Mononuclear cell (primary cell): ENCODE data around the gene IQCK. TPM values are rescaled to one million over a fixed set of nuclear protein-coding genes. Genes with fewer than 3 reads are reported as not detected.

Source experiments
- H3K27me3 ChIP-seq: 2 replicates; pipeline ENCODE4 v1.6.0; 2011; ENCODE audit warnings: low read length, control low read depth; ENCODE audit not compliant: insufficient read depth
- H3K4me1 ChIP-seq: 2 replicates; pipeline ENCODE4 v1.5.1; 2011; ENCODE audit warnings: mild to moderate bottlenecking, low read length, control low read depth; ENCODE audit not compliant: insufficient read depth
- H3K4me3 ChIP-seq: 2 replicates; pipeline ENCODE4 v1.5.1; 2011; ENCODE audit warnings: mild to moderate bottlenecking, low read length, moderate library complexity
- H3K9me3 ChIP-seq: 2 replicates; pipeline ENCODE4 v1.5.1; 2011; ENCODE audit warnings: low read depth, mild to moderate bottlenecking, control low read depth, low read length
- total RNA-seq: library from RNA; depleted of rRNA; stranded (reverse); fragments of >200 nt; gene quantifications from one replicate; pipeline ENCODE4 v1.2.3, GENCODE V29; 2012

The IQCK gene
- total RNA-seq, 1 donor: 1.9 TPM

DNA sequence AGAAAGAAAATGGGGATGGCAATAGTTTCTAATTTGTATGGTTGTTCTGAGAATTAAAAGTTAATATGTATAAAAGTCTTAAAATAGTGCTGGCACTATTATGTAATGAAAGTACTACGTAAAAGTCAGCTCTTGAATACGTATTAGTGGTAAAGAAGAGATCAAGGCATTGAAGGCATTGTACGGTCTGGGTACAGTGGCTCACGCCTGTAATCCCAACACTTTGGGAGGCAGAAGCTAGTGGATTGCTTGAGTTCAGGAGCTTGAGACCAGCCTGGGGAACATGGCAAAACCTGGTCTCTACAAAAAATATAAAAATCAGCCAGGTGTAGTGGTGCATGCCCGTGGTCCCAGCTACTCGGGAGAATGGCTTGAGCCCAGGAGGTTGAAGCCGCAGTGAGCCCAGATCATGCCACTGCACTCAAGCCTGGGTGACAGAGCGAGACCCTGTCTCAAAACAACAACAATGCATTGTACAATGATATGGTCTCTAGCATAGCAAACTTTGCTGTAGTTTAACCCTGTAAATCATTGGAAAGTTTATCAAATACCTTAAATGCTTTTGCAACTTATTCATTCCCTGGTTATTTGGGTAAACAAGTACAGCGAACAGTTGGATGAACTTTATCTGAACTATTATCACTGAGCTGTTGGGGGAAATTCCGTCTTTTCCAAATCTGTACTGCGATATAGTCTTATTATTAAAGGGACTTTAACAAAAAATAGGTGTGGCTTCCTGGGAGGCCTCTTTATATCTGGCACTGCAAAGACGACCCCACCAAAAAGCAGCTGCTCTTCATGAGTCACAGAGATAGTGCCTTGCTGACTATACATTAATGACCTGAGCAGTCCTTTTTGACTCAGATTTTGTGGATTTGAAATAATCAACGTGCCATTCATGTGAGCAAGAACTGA, 93.0 kb downstream of the IQCK start:
- Histone ChIP-seq H3K4me1 (peaks cover 3% of the 10 kb centered on the region), H3K27me3 (no peaks in the 10 kb centered on the region), H3K4me3 (no peak overlapping the region), H3K9me3 (no peaks in the 10 kb centered on the region)

DNA sequence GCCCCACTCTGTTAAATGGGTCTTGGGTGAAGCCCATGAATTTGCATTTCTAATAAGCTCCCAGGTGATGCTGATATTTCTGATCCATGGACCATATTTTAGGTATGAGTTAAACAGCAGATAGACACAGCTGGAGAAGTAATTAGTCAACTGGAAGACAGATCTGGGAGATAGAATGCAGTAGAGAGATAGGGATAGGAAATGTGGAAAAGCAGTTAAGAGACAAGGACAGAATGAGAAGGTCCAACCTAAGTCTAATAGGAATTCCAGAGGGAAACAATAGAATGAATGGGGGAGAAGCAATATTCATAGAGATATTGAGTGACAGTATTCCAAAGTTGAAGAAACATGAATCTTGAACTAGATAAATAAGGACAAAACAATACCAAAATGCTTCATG, 94.9 kb downstream of the IQCK start:
- no peak overlapping the region for H3K4me3 ChIP-seq
- H3K9me3 ChIP-seq: no peaks in the 10 kb centered on the region
- peaks cover 3% of the 10 kb centered on the region for H3K4me1 ChIP-seq
- H3K27me3 ChIP-seq: no peaks in the 10 kb centered on the region

DNA sequence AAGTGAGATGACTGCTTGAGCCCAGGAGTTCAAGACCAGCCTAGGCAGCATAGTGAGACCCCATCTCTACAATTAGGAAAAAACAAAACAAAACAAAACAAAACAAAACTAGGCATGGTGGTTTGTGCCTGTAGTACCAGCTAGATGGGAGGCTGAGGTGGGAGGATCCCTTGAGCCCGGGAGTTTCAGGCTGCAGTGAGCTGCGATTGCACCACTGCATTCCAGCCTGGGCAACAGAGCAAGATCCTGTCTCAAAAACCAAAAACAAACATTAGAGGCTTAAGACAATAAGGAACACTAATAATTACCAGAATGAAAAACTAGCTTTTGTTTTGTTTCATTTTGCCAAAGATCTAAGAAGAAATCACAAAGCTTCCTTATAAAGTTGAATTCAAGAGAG, 97.3 kb downstream of the IQCK start:
- no peak overlapping the region for H3K4me3 ChIP-seq
- no peaks in the 10 kb centered on the region for H3K27me3 ChIP-seq
- H3K4me1 ChIP-seq: no peaks in the 10 kb centered on the region
- no peaks in the 10 kb centered on the region for H3K9me3 ChIP-seq

DNA sequence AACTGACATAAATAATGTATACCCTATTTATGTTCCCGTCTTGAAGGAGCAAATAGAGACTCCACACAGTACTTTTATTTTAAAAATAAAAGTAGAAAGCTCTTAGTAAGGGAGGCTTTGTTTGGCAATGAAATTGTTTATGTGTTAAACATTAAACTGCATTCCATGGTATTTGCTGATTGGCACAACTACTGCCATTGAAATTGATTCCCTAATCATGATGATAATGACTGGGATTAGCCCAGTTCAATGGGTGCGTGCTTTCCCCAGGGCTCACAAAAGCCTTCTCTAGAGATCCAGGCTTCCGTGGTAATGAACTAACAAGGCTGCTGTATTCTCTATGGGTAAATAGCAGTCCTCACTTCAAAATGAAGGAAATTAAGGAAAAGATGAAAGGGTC, 99.1 kb downstream of the IQCK start:
- Histone ChIP-seq H3K9me3 (no peaks in the 10 kb centered on the region), H3K4me3 (no peak overlapping the region), H3K4me1 (no peaks in the 10 kb centered on the region), H3K27me3 (no peaks in the 10 kb centered on the region)

DNA sequence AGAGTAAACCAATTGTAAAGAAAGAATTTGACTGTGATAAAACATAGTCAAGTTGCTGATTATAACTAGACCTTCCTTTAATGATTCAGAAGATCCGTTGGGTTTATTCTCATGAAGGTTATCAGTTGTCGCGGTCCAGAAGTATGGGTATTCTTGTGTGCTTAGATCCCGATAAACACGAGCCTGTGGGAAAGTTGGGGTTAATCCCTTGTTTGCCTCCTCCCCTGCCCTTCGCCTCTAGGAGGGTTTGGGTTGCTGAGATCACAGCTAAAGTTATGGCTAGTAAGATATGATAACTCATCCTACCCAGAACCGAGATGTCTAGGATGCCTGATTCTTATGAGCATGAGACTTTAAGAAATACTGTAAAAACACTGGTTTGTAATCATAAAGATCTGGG, 99.8 kb downstream of the IQCK start:
- H3K4me1 ChIP-seq: no peaks in the 10 kb centered on the region
- no peaks in the 10 kb centered on the region for H3K27me3 ChIP-seq
- no peak overlapping the region for H3K4me3 ChIP-seq
- H3K9me3 ChIP-seq: no peaks in the 10 kb centered on the region

DNA sequence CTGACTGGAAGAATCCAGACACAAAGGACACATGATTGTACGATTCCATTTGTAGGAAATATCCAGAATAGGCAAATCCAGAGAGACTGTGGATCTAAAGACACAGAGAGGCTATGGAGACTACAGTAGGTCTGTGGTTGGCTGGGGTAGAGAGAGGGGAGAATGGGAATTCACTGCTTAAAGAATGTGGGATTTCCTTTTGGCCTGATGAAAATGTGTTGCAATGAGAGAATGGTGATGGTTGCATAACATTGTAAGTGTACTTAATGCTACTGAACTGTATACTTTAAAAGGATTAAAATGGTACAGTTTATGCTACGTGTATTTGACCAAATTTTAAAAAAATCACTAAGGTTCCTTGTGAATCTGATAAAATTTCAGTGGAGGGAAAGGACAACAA, 104.5 kb downstream of the IQCK start:
- Histone ChIP-seq H3K9me3 (no peaks in the 10 kb centered on the region), H3K4me1 (no peaks in the 10 kb centered on the region), H3K27me3 (no peaks in the 10 kb centered on the region), H3K4me3 (no peak overlapping the region)

DNA sequence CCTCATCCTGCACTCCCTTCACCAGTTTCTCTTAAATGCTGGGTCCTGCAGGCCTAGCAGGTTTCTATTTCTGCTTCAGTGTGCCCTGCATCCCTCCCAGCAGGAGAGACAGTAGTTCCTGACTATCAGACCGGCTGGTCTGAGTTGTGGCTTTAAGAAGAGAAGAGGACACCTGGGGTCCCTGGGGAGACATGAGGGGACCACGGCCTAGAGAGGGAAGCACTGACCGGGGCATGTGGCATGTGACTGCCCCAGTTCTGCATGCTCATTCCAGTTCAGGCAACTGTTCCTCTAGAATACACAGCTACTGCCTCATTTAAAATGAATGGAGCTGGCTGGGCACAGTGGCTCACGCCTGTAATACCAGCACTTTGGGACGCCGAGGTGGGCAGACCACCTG, 105.3 kb downstream of the IQCK start:
- no peaks in the 10 kb centered on the region for H3K27me3 ChIP-seq
- no peak overlapping the region for H3K4me3 ChIP-seq
- no peaks in the 10 kb centered on the region for H3K4me1 ChIP-seq
- no peaks in the 10 kb centered on the region for H3K9me3 ChIP-seq

DNA sequence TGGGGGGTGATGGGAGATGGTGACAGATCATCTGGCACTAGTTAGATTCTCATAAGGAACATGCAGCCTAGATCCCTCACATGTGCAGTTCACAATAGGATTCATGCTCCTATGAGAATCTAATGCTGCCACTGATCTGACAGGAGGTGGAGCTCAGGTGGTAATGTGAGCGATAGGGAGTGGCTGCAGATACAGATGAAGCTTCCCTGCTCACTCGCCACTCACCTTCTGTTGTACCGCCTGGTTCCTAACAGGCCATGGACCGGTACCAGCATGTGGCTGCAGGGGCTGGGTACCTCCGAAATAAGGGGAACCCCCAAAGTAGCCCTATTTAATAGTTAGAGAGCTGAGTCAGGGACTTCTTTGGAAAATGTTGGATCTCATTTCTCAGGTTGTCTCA, 106.1 kb downstream of the IQCK start:
- Histone ChIP-seq H3K27me3 (no peaks in the 10 kb centered on the region), H3K4me3 (no peak overlapping the region), H3K9me3 (no peaks in the 10 kb centered on the region), H3K4me1 (no peaks in the 10 kb centered on the region)

DNA sequence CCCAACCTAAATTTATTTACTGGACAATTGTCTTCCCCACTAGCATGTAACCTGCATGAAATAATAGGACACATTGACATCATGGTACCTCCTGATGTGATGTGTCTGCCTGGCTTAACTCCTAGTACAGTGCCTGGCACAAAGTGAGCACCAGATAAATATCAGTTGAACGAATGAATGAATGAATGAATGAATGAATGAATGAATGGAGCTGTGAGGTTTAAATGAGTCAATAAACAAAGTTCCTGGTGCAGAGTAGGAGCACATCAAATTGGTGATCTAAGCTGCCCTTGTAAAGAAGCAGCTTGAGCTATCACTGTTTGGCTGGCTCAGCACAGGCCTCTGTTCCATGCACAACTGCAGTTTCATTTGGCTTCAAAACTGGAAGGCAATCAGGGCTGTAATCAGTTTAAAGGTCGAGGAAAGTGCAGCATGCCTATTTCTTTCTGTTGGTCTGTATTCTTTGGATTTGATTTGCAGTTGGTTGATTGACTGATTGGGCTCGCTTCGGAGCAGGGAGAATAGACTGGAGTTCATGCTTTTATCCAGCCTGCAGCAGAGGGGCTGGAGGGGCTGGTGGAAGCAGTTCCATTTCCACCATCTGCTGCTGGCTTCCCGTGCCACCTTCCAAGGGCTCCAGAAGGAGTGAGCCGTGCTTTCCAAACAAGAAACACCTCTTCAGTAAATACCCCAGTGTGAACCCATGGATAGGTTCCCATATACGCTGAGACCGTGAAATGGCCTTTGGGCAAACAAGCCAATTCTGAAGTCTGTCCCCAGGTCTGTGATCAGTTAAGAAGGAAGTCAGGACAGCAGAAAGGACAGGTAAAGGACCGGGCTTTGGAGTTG, 112.0 kb downstream of the IQCK start:
- H3K27me3 ChIP-seq: no peaks in the 10 kb centered on the region
- H3K9me3 ChIP-seq: no peaks in the 10 kb centered on the region
- no peak overlapping the region for H3K4me3 ChIP-seq
- no peaks in the 10 kb centered on the region for H3K4me1 ChIP-seq

DNA sequence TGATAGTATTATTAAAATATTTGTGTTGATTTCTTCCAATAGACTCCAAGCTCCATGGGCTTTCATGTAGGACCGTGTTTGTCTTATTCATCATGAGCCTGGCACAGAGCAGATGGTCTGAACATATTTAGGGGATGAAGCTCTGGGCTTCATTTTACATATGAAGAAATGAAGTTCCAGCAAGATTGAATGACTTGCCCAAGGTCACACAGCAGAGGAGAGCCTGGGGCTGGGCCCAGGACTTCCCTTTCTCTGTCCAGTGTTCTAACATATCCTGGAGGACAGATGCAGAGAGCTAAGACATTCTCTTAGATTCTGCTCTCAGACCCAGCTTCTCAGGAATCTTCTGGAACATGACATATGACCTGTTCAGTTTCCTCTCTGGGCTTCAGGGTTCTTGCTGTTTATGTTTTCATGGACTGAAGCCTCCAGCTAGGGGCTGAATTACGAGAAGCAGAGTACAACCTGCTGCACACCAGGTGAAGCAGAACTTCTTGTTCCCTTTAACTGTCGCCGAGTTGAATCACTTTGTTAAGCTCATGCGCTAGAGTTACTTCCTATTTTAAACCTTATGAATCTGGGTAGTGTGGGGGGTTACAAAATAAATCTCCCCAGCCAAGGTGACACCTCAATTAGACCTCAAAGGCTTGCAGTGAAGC, 113.0 kb downstream of the IQCK start:
- Histone ChIP-seq H3K27me3 (no peaks in the 10 kb centered on the region), H3K4me1 (no peaks in the 10 kb centered on the region), H3K4me3 (no peak overlapping the region), H3K9me3 (no peaks in the 10 kb centered on the region)

DNA sequence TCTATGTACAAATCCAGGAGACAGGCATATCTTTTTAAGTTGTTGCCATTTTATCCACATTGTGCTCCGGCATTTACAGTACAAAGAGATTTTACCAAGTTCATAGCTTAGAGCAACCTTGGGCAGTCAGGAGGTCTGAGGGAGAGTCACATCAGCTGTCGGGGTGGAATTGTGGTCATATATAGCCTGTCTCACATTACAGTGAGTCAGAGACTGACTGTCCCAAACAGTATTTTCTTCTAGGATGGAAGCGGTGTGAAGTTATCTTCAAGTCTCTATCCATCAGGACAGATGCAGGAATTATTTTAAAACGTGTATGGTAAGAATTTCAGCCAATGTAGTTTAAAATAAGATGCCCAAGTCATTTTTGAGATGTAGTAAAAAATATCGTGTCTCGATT, 113.6 kb downstream of the IQCK start:
- H3K9me3 ChIP-seq: no peaks in the 10 kb centered on the region
- H3K27me3 ChIP-seq: no peaks in the 10 kb centered on the region
- H3K4me3 ChIP-seq: no peak overlapping the region
- H3K4me1 ChIP-seq: no peaks in the 10 kb centered on the region

DNA sequence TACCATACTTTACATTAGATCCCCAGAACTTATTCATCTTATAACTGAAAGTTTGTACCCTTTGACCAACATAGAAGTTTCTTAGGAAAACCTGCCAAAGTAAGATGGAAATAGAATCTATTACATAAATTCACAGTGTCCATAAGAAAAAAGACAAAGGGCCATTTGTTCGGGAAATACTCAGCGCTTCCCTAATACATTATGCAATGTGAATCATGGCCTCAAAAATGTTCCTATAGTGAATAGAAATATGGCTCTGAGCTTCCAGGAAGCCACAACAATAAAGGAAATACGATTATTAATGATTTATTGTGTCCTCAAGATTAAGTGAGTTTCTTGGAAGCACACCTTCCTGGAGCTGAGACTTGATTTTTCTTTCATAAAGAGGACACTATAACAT, 115.1 kb downstream of the IQCK start:
- Histone ChIP-seq H3K4me1 (no peaks in the 10 kb centered on the region), H3K27me3 (no peaks in the 10 kb centered on the region), H3K9me3 (no peaks in the 10 kb centered on the region), H3K4me3 (no peak overlapping the region)

DNA sequence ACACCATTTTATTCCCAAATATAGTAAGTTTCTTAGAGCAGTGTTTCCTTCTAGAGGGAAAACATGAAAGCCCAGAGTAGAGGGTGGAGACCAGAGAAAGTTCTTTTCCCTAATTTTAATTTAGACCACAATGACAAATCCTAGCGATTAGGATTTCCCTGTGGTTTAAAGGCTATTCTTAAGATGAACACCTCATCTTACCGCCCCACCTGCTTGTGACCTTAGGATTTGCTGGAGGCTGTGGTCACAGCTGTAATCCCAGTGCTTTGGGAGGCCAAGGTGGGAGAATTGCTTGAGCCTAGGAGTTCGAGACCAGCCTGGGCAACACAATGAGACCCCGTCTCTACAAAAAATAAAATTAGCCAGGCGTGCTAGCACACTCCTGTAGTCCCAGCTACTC, 115.5 kb downstream of the IQCK start:
- Histone ChIP-seq H3K9me3 (no peaks in the 10 kb centered on the region), H3K27me3 (no peaks in the 10 kb centered on the region), H3K4me3 (no peak overlapping the region), H3K4me1 (no peaks in the 10 kb centered on the region)

DNA sequence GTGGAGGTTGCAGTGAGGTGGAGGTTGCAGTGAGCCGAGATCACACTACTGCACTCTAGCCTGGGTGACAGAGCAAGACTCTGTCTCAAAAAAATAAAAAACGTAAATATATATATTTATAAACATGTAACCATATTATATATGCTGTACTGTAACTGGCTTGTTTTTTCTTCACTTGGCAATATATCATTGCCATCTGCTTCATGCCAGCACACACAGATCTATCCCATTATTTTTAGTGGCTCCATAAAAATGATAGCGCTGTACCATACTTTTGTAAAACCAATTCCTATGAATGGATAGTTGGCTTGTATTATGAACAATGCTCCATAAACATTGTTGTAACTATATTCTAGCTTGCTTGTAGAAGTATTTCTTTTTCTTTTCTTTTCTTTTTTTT, 117.1 kb downstream of the IQCK start:
- Histone ChIP-seq H3K27me3 (no peaks in the 10 kb centered on the region), H3K4me1 (no peaks in the 10 kb centered on the region), H3K9me3 (no peaks in the 10 kb centered on the region), H3K4me3 (no peak overlapping the region)

DNA sequence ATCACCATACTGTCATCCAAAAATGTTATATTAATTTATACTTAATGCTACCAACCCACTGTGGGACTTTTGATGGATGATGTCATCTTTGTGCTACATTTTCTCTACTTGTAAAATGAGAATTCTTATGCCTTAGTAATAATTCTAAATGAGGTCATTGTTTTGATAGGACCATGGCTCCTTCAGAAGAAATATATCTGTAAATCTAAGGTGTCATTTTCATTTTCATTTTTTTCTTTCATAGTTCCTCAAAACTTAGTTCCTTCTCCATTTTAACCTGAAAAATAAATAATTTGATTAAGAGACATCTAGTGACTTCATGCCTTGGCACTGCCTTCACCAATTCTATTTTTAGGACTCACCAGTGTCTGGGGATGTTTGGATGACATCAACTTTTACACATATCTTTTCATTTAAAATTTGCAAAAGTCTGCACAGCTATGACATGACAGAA, 117.9 kb downstream of the IQCK start:
- Histone ChIP-seq H3K4me1 (no peaks in the 10 kb centered on the region), H3K9me3 (no peaks in the 10 kb centered on the region), H3K4me3 (no peak overlapping the region), H3K27me3 (no peaks in the 10 kb centered on the region)
